Small intestine (tissue), 7 donors: ENCODE measurements around the gene ST6GAL2. TPM values are rescaled to one million over a fixed set of nuclear protein-coding genes. Genes with fewer than 3 reads are reported as not detected.

ENCODE experiments used
- DNase-seq, 2 donors: peaks; one replicate each; pipeline versions ENCODE4 v3.0.0 to v3.0.0-alpha.2; 2013
- FAIRE-seq: peaks from 2 replicates; lab custom pipeline; 2012; peaks lifted over from hg19 to GRCh38; lab: Jason Lieb, UNC
- H3K27ac ChIP-seq, 3 donors: one replicate each; pipeline ENCODE4 v1.5.1; 2013; ENCODE audit warnings: low read length in 2 of 3, mild to moderate bottlenecking in 2 of 3, control low read depth in 1 of 3, inconsistent platforms in 1 of 3, low read depth in 1 of 3, moderate library complexity in 1 of 3
- H3K27me3 ChIP-seq, 3 donors: one replicate each; pipeline ENCODE4 v1.6.1; 2013; ENCODE audit warnings: low read length in 3 of 3, inconsistent platforms in 1 of 3; ENCODE audit not compliant: control insufficient read depth in 3 of 3, insufficient read depth in 3 of 3
- H3K36me3 ChIP-seq, 3 donors: one replicate each; pipeline ENCODE4 v1.6.1; 2013; ENCODE audit warnings: low read length in 3 of 3, inconsistent platforms in 1 of 3, low read depth in 1 of 3, mild to moderate bottlenecking in 1 of 3, moderate library complexity in 1 of 3; ENCODE audit not compliant: control insufficient read depth in 3 of 3, insufficient read depth in 2 of 3
- H3K4me1 ChIP-seq, 3 donors: one replicate each; pipeline ENCODE4 v1.6.1; 2013; ENCODE audit warnings: low read length in 2 of 3, inconsistent platforms in 1 of 3, low read depth in 1 of 3, mild to moderate bottlenecking in 1 of 3, moderate library complexity in 1 of 3; ENCODE audit not compliant: control insufficient read depth in 3 of 3, insufficient read depth in 2 of 3
- H3K4me3 ChIP-seq, 3 donors: one replicate each; pipeline ENCODE4 v1.5.1; 2013; ENCODE audit warnings: low read length in 3 of 3, control low read depth in 1 of 3, inconsistent platforms in 1 of 3, low read depth in 1 of 3, mild to moderate bottlenecking in 1 of 3, moderate library complexity in 1 of 3
- H3K9me3 ChIP-seq, 2 donors: one replicate each; pipeline ENCODE4 v1.6.1; 2013; ENCODE audit warnings: low read depth in 1 of 2, low read length in 1 of 2; ENCODE audit not compliant: control insufficient read depth in 2 of 2, insufficient read depth in 1 of 2
- WGBS, 3 donors: extraction: QIAGEN DNeasy Blood & Tissue Kit; methylation state at CpG; one replicate each; pipeline ENCODE4 v1.1.7; 2013; 5-methylcytosine and 5-hydroxymethylcytosine counted together
- polyA plus RNA-seq, 4 donors: library from polyadenylated mRNA; stranded (reverse) in 3 of 4; unstranded in 1 of 4; fragments of 200-250 nt in 3 of 4; fragments of 120-200 nt in 1 of 4; gene quantifications; one replicate each; pipeline versions ENCODE4 v1.2.1 to v1.2.3, GENCODE V29; 2013
- donor health status: healthy with polysubstance abuse.
- donor health status: control.
- donor health status: control.
- donor health status: Bipolar disorder and iron deficiency.
- donor health status: healthy.

ST6GAL2 gene
- polyA plus RNA-seq, 4 donors = 0.03 to 0.89 TPM; not detected in 2

- no peaks in the 10 kb centered on the region for H3K9me3 ChIP-seq
- H3K4me3 ChIP-seq = no peak overlapping the region
- 86 to 94% (median 93%) methylated on average over 7 of the region's 7 CpGs for WGBS, 3 donors
- H3K36me3 ChIP-seq = no peaks in the 10 kb centered on the region
- no peaks in the 10 kb centered on the region for H3K27me3 ChIP-seq
- DNase-seq (no peak), FAIRE-seq (no peak)
- H3K4me1 ChIP-seq = no peaks in the 10 kb centered on the region
- H3K27ac ChIP-seq = no peak overlapping the region
These were observed 55.8 kb downstream of the ST6GAL2 start for GRCh38 chr2:106830191-106830590.

- Histone ChIP-seq H3K27ac (no peak overlapping the region), H3K9me3 (no peaks in the 10 kb centered on the region)
- no peak for FAIRE-seq
These were observed 57.8 kb downstream of the ST6GAL2 start for GRCh38 chr2:106828119-106828518.

DNA sequence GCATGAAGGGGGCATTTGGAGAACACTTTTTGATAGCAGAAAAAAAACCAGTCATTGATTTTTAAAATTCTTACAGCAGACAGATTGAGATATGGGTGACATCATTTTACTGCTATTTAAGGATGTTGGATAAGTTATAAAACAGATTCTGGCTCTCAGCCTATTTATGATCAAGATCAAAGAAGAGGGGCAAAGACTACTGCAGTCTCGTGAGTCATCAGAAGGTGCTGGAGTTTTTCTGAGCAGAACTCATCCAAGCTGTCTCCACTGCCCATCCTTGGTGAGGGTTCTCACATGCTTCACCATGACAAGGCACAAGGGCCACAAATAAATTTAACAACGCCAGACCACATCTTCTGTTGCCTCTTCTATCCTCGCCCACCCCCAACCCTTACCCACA lies 58.8 kb downstream of the ST6GAL2 start:
- no peaks in the 10 kb centered on the region for H3K9me3 ChIP-seq
- H3K4me1 ChIP-seq = no peaks in the 10 kb centered on the region
- FAIRE-seq (no peak), DNase-seq (no peak)
- no peaks in the 10 kb centered on the region for H3K27me3 ChIP-seq
- no peak overlapping the region for H3K4me3 ChIP-seq
- no peaks in the 10 kb centered on the region for H3K36me3 ChIP-seq
- H3K27ac ChIP-seq = no peak overlapping the region
- 59 to 74% (median 60%) methylated on average over 3 of the region's 3 CpGs for WGBS, 3 donors

More at GRCh38 chr2:106828119-106828518, 57.8 kb downstream of the ST6GAL2 start:
- Histone ChIP-seq H3K36me3 (no peaks in the 10 kb centered on the region), H3K4me1 (no peaks in the 10 kb centered on the region), H3K4me3 (no peak overlapping the region), H3K27me3 (no peaks in the 10 kb centered on the region)
- DNase-seq = no peak

- H3K4me1 ChIP-seq = no peaks in the 10 kb centered on the region
- FAIRE-seq = no peak
- H3K9me3 ChIP-seq = no peaks in the 10 kb centered on the region
- no peak overlapping the region for H3K4me3 ChIP-seq
- H3K27ac ChIP-seq = no peak overlapping the region
- H3K36me3 ChIP-seq = no peaks in the 10 kb centered on the region
- no peaks in the 10 kb centered on the region for H3K27me3 ChIP-seq
- 85 to 91% (median 90%) methylated on average over 1 of the region's 1 CpG for WGBS, 3 donors
- no peak for DNase-seq
These were observed 60.8 kb downstream of the ST6GAL2 start for GRCh38 chr2:106825161-106825560.

GRCh38 chr2:106816974-106817373 lies 69.0 kb downstream of the ST6GAL2 start:
- FAIRE-seq = no peak
- WGBS, 3 donors = 67 to 82% (median 77%) methylated on average over 4 of the region's 4 CpGs
- Histone ChIP-seq H3K27ac (no peak overlapping the region), H3K4me1 (no peaks in the 10 kb centered on the region), H3K4me3 (no peak overlapping the region), H3K36me3 (peaks cover 0 to 2% (median 0%) of the 10 kb centered on the region in 3 donors), H3K27me3 (peaks cover 0 to 2% (median 0%) of the 10 kb centered on the region in 3 donors), H3K9me3 (no peaks in the 10 kb centered on the region)
- no peak for DNase-seq

- Histone ChIP-seq H3K27me3 (peaks cover 0 to 2% (median 0%) of the 10 kb centered on the region in 3 donors), H3K9me3 (no peaks in the 10 kb centered on the region), H3K27ac (no peak overlapping the region), H3K4me1 (no peaks in the 10 kb centered on the region), H3K36me3 (peaks cover 0 to 2% (median 0%) of the 10 kb centered on the region in 3 donors), H3K4me3 (no peak overlapping the region)
- FAIRE-seq (no peak), DNase-seq (no peak)
- 73 to 79% (median 75%) methylated on average over 5 of the region's 5 CpGs for WGBS, 3 donors
These were observed 73.1 kb downstream of the ST6GAL2 start for GRCh38 chr2:106812841-106813240.

- Histone ChIP-seq H3K36me3 (peaks cover 0 to 2% (median 0%) of the 10 kb centered on the region in 3 donors), H3K4me1 (no peaks in the 10 kb centered on the region), H3K27me3 (peaks cover 0 to 2% (median 0%) of the 10 kb centered on the region in 3 donors), H3K9me3 (no peaks in the 10 kb centered on the region), H3K27ac (no peak overlapping the region), H3K4me3 (no peak overlapping the region)
- 75 to 87% (median 85%) methylated on average over 4 of the region's 4 CpGs for WGBS, 3 donors
- FAIRE-seq (no peak), DNase-seq (no peak)
These were observed 73.6 kb downstream of the ST6GAL2 start for GRCh38 chr2:106812383-106812782.

DNA sequence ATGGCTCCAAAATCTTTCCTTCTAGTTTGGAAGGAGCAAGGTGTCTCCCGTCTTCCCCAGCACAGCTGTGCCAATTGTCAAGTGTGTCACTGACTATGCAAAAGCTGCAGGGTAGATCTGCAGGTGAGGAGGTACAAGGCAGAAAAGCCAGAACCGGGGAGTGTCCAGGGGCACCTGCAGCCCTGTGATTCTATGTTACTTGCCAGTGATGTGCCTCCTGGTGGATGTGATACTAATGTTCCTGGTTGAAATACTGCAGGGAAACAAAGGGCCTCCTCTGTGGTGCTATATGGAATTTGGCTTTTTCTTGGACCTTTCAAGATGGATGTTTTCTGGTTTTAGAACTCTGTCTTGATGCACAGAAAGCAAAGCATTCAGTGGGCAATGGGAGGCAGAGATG lies 80.3 kb downstream of the ST6GAL2 start:
- Histone ChIP-seq H3K4me3 (no peak overlapping the region), H3K27ac (no peak overlapping the region), H3K36me3 (no peaks in the 10 kb centered on the region), H3K27me3 (no peaks in the 10 kb centered on the region), H3K4me1 (no peaks in the 10 kb centered on the region), H3K9me3 (no peaks in the 10 kb centered on the region)
- FAIRE-seq (no peak), DNase-seq (no peak)
- WGBS, 3 donors = 59 to 77% (median 66%) methylated on average over 2 of the region's 2 CpGs

GRCh38 chr2:106804161-106804560 lies 81.8 kb downstream of the ST6GAL2 start:
- no peaks in the 10 kb centered on the region for H3K36me3 ChIP-seq
- H3K4me1 ChIP-seq = no peaks in the 10 kb centered on the region
- 63 to 75% (median 64%) methylated on average over 1 of the region's 1 CpG for WGBS, 3 donors
- DNase-seq (no peak), FAIRE-seq (no peak)
- no peaks in the 10 kb centered on the region for H3K27me3 ChIP-seq
- H3K27ac ChIP-seq = no peak overlapping the region
- no peaks in the 10 kb centered on the region for H3K9me3 ChIP-seq
- no peak overlapping the region for H3K4me3 ChIP-seq
